Jurkat, Clone E6-1 (cell line): Measurements from ENCODE around the gene LMO2.

Experiments
- DNase-seq: peaks from one replicate; pipeline ENCODE4 v3.0.0-alpha.2; 2011; ENCODE audit warnings: low read depth, low spot score
- H3K4me3 ChIP-seq: 2 replicates; pipeline ENCODE4 v1.5.1; 2011; ENCODE audit warnings: mild to moderate bottlenecking, low read length, control low read depth, moderate library complexity

The LMO2 gene

GRCh38 chr11:33893711-33894397, 2.0 kb upstream of the LMO2 start:
- no peak overlapping the region; the same call in 1 of the 2 replicates for H3K4me3 ChIP-seq
- DNase-seq = peak; percentile 91

GRCh38 chr11:33892906-33893594, 1.2 kb upstream of the LMO2 start:
- no peak overlapping the region for H3K4me3 ChIP-seq
- DNase-seq = no peak

GRCh38 chr11:33889821-33890378, 2.0 kb downstream of the LMO2 start:
- no peak overlapping the region for H3K4me3 ChIP-seq

GRCh38 chr11:33889296-33889695, 2.6 kb downstream of the LMO2 start:
- no peak for DNase-seq
- H3K4me3 ChIP-seq = no peak overlapping the region

More at GRCh38 chr11:33889821-33890378, 2.0 kb downstream of the LMO2 start:
- no peak for DNase-seq

- no peak for DNase-seq
- H3K4me3 ChIP-seq = no peak overlapping the region
Observed at GRCh38 chr11:33887886-33888285, 4.0 kb downstream of the LMO2 start.

- no peak for DNase-seq
- H3K4me3 ChIP-seq = no peak overlapping the region
Observed at GRCh38 chr11:33885338-33886005, 6.4 kb downstream of the LMO2 start.

- H3K4me3 ChIP-seq = no peak overlapping the region
- DNase-seq = no peak
Observed at GRCh38 chr11:33884601-33885000, 7.3 kb downstream of the LMO2 start.

GRCh38 chr11:33884035-33884434, 7.8 kb downstream of the LMO2 start:
- no peak for DNase-seq
- H3K4me3 ChIP-seq = no peak overlapping the region

GRCh38 chr11:33881651-33882503, 10.0 kb downstream of the LMO2 start:
- DNase-seq = no peak
- no peak overlapping the region for H3K4me3 ChIP-seq

- no peak for DNase-seq
- H3K4me3 ChIP-seq = no peak overlapping the region
Observed at GRCh38 chr11:33880979-33881378, 10.9 kb downstream of the LMO2 start.

- DNase-seq = no peak
- H3K4me3 ChIP-seq = no peak overlapping the region
Observed at GRCh38 chr11:33879375-33879774, 12.5 kb downstream of the LMO2 start.

GRCh38 chr11:33877038-33877437, 14.8 kb downstream of the LMO2 start:
- no peak for DNase-seq
- H3K4me3 ChIP-seq = no peak overlapping the region

GRCh38 chr11:33875621-33876294, 16.1 kb downstream of the LMO2 start:
- no peak for DNase-seq
- no peak overlapping the region for H3K4me3 ChIP-seq

GRCh38 chr11:33874910-33875490, 16.9 kb downstream of the LMO2 start:
- DNase-seq = no peak
- no peak overlapping the region for H3K4me3 ChIP-seq

- DNase-seq = no peak
Observed at GRCh38 chr11:33874433-33874832, 17.4 kb downstream of the LMO2 start.

GRCh38 chr11:33869481-33870422, 22.1 kb downstream of the LMO2 start:
- DNase-seq = no peak

More at GRCh38 chr11:33874433-33874832, 17.4 kb downstream of the LMO2 start:
- H3K4me3 ChIP-seq = no peak overlapping the region

More at GRCh38 chr11:33869481-33870422, 22.1 kb downstream of the LMO2 start:
- peak overlapping the region; percentile 23 for H3K4me3 ChIP-seq
